ENCODE measurements around the gene IRF7.

Gene IRF7

DNA sequence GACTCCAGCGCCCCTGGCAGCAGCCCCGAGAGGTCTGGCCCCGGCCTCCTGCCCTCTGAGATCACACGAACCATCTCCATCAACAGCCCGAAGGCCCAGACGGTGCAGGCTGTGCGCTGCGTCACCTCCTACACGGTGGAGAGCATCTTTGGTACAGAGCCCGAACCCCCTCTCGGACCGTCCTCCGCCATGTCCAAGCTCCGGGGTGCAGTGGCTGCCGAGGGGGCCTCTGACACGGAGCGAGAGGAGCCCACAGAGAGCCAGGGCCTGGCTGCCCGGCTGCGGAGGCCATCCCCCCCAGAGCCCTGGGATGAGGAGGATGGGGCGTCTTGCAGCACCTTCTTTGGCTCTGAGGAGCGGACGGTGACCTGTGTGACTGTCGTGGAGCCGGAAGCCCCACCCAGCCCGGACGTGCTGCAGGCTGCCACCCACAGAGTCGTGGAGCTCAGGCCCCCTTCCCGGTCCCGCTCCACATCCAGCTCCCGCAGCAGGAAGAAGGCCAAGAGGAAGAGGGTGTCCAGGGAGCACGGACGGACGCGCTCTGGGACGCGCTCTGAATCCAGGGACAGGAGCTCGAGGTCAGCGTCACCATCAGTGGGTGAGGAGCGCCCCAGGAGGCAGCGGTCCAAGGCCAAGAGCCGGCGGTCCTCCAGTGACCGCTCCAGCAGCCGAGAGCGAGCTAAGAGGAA lies 7.6 kb downstream of the IRF7 start:
- DNase-seq: no peak

DNA sequence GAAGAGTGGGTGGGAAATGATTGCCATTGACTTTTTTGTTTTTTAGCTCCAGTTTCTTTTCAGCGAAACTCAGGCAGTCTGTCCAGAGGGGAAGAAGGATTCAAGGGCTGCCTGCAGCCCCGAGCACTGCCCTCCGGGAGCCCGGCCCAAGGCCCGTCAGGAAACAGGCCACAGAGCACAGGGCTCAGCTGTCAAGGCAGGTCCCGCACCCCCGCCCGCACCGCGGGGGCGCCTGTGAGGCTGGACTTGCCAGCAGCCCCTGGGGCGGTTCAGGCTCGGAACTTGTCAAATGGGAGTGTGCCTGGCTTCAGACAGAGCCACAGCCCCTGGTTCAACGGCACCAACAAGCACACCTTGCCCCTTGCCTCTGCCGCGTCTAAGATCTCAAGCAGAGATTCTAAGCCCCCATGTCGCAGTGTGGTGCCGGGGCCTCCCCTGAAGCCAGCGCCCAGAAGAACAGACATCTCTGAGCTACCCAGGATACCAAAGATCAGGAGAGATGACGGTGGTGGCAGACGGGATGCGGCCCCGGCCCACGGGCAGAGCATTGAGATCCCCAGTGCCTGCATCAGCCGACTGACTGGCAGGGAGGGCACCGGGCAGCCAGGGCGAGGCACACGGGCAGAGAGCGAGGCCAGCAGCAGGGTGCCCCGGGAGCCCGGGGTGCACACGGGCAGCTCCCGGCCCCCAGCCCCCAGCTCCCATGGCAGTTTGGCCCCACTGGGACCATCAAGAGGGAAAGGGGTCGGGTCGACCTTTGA lies 8.6 kb downstream of the IRF7 start:
- no peak for DNase-seq

DNA sequence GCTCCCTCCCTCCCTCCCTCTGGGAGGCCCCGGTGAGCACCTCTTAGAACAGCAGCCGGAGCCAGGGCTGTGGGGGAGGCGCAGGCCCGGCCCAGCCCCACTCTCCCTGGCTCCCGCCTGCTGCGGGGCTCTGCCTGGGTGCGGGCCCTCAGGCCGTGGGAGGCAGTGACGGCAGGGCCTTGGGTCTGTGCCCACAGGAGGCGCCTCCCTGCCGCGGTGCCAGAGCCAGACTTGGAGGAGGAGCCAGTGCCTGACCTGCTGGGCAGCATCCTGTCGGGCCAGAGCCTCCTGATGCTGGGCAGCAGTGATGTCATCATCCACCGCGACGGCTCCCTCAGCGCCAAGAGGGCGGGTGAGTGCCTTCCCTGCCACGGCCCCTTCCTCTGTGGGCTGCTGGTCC lies 9.5 kb downstream of the IRF7 start:
- no peak for DNase-seq

DNA sequence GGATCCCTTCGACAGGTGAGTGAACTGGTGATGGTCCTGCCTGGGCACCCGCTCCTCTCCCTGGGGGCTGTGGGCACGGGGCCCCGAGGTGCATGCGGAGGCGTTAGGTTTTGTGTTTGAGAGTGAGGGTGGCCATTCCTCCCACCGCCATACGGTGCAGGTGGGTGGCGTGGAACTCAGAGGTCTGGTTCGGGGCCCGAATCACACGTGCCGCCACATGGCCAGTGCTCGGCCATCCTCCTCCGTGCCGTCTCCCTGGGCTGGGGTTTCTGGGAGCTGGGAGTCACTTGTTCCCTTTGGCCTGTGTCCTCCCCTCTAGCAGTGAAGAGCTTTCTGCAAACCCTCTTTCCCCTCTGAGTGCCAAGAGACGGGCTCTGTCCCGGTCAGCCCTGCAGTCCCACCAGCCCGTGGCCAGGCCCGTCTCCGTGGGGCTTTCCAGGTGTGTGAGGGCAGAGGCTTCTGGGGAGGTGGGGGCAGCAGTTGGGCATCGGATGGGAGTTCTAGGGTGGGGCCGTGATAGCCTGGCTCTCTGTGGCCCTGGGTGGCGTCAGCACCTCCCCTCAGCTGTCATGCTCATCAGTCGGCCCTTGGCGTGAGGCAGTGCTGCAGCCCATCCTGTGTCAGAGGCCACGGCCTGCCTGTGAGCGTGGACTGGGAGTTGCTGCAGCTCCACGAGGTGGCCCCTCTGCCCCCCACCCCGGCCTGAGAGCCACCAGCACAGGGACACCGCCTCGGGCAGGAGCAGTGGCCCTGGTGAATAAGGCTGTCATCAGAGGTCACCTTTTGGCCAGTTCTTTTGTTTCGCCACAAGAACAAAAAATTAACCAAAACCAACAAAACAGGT lies 10.2 kb downstream of the IRF7 start:
- DNase-seq: no peak

GRCh38 chr11:603154-603553 lies 12.6 kb downstream of the IRF7 start:
- no peak for DNase-seq

DNA sequence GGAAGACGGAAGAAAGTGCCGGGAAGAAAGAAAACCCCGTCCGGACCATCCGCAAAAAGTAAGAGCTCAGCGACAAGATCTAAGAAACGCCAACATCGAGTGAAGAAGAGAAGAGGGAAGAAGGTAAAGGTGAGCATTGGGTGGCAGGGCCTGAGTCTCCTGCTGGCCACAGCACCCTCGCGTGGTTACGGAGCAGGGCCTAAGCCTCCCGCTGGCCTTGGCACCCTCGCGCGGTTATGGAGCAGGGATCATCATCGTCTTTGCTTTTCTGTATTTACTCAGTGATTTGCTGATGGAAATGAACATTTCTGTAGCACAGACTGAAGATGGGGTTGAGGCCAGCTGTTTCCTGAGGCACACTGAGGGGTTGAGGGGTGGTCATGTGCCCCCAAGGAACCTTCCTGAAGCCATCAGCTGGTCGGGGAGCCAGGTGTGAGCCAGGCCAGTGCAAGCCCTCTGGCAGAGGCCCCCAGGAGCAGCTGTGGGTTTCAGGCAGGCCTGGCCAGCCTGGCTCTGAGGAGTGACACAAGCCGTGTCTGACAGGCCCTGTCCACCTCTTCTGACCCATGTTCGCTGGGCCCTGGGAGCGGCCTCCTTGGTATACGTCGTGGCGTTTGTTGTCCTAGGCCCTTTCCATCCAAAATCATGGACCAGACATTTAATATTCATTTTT lies 14.0 kb downstream of the IRF7 start:
- no peak for DNase-seq

GRCh38 chr11:598005-598680 lies 17.6 kb downstream of the IRF7 start:
- no peak for DNase-seq

GRCh38 chr11:597166-597725 lies 18.5 kb downstream of the IRF7 start:
- DNase-seq: no peak

DNA sequence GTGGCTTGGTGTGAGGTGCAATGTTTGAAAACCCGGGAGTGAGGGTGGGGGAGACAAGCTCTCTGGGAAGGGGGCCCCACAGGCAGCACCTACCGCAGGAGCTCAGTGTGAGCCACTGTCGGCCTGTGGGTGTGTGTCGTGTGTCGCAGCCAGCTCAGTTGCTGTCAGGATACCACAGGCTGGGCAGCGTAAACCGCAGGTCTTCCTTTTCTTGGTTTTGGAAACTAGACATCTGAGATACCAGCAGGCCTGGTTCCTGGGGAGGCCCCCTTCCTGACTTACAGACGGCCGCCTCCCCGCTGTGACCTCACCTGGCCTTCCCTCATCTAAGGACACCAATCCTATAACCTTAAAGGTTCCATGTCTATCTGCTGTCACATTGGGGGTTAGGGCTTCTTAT lies 19.4 kb downstream of the IRF7 start:
- DNase-seq: no peak

- no peak for DNase-seq
Measured at GRCh38 chr11:595400-595799, 20.4 kb downstream of the IRF7 start.

- no peak for DNase-seq
Measured at GRCh38 chr11:593347-593746, 22.4 kb downstream of the IRF7 start.

- no peak for DNase-seq
Measured at GRCh38 chr11:592918-593317, 22.8 kb downstream of the IRF7 start.

GRCh38 chr11:592501-592900 lies 23.2 kb downstream of the IRF7 start:
- no peak for DNase-seq

GRCh38 chr11:590997-591396 lies 24.8 kb downstream of the IRF7 start:
- DNase-seq: no peak

- no peak for DNase-seq
Measured at GRCh38 chr11:589798-590197, 26.0 kb downstream of the IRF7 start.

- peak; percentile 78 for DNase-seq
Measured at GRCh38 chr11:587978-588380, 27.8 kb downstream of the IRF7 start.

DNA sequence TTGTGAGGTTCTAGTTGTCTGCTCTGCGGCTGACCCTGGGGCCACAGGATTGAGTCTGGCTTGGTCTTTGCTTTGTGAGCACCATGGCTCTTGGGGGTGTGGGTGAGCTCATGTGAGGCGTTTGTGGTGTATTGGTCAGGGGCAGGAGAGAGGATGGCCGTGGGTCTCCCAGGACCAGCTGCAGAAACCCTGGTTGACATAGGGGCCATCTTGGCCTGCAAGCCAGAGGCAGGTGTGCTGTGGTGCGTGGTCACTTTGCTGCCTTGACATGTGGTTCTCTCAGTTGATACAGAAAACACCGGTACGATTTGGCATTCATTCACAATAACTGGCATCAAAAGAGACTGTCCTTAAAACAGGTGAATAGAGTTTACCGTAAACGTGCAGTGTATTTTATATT lies 28.2 kb downstream of the IRF7 start:
- DNase-seq: no peak

- DNase-seq: no peak
Measured at GRCh38 chr11:586376-587316, 29.1 kb downstream of the IRF7 start.

- DNase-seq: no peak
Measured at GRCh38 chr11:584287-584686, 31.5 kb downstream of the IRF7 start.

- DNase-seq: no peak
Measured at GRCh38 chr11:581752-582151, 34.0 kb downstream of the IRF7 start.

DNA sequence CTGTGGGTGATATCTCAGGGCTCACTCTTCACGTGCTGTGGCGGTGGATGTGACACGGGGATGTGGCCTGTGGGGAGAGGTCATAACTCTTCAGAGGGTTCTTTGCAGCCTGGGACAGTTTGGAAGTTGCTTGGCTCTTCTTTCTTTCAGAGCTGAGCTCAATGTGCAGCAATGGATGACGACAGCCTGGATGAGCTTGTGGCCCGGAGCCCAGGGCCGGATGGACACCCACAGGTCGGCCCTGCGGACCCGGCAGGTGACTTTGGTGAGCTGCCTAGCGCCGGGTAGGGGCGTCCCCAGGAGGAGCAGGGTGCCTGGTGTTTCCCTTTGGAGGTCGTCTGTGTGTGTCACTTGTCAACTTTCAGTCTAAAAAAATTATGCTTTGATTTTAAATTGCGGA lies 34.4 kb downstream of the IRF7 start:
- DNase-seq: no peak

Data from central memory CD4-positive, alpha-beta T cell (primary cell).